GM18907 (cell line): Measurements from ENCODE around the gene SUMO4.

Experiments
- ATAC-seq: cut with Tn5 transposase; IDR thresholded peaks from one replicate; pipeline ENCODE4 v1.9.1; 2021; ENCODE audit warnings: mild to moderate bottlenecking, moderate library complexity; ENCODE audit not compliant: unreplicated experiment

The SUMO4 gene

DNA sequence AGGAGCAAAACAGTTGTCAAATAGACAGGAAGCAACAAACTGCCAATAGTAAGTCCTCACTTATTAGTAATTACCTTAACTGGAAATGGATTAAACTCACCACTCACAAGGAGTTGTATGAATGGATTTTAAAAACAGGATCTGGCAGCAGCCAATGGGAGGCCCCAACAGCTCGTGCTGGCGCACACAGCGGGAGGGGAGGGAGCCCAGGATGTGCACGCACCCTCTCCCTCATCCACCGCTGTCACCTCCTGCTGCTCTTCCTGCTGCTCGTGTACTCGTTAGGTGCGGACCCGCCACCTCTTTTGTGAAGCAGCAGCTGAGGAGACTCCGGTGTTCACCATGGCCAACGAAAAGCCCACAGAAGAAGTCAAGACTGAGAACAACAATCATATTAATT is at the start of gene SUMO4:
SUMO4 (plus strand) TSS at position 213 of the 400 bp plus-strand sequence; CDS start at position 343, 130 bp downstream.
- ATAC-seq, result no peak

DNA sequence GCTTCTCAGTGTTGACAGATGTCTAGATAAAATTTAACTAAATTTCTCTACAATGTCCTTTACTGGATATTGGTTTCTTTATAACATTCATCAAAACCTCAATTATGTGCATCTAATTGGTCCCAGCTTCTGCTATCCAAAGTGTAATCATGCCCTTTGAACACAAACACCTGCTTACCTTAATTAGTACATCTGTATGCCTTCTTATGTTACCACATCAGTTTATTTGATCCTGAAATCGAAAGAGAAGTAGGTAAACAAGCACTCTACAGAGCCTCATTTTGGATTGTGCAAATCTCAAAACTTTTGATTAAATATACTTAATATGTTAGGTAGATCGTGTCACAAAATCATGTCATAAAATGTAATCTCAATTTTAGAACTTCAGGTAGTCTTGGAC is 46.1 kb upstream of the SUMO4 start:
- no peak for ATAC-seq

DNA sequence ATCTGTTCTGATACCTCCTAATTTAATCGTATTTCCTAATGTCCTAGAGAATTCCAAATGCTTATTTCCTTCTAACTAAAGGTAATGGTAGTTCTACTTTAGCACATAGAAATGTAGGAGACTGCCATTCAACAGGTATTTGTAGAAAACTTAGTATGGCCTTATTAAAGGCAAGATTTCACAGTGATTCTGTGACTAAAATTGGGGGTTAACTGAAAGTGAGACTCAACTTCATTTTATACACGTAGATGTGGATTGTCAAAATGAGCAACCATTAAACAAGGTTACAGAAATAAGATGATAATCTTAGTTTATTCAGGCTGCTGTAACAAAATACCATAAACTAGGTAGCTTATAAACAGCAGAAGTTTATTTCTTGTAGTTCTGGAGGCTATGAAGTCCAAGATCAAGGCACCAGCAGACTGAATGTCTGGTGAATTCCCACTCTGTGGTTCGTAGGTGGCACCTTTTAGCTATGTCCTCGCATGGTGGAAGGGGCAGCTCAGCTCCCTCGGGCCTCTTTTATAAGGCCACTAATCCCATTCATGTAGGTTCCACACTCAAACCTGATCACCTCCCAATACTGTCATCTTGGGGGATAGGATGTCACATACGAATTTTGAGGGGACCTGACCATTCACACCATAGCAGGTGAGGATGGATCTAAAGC is 43.8 kb upstream of the SUMO4 start:
- no peak for ATAC-seq

DNA sequence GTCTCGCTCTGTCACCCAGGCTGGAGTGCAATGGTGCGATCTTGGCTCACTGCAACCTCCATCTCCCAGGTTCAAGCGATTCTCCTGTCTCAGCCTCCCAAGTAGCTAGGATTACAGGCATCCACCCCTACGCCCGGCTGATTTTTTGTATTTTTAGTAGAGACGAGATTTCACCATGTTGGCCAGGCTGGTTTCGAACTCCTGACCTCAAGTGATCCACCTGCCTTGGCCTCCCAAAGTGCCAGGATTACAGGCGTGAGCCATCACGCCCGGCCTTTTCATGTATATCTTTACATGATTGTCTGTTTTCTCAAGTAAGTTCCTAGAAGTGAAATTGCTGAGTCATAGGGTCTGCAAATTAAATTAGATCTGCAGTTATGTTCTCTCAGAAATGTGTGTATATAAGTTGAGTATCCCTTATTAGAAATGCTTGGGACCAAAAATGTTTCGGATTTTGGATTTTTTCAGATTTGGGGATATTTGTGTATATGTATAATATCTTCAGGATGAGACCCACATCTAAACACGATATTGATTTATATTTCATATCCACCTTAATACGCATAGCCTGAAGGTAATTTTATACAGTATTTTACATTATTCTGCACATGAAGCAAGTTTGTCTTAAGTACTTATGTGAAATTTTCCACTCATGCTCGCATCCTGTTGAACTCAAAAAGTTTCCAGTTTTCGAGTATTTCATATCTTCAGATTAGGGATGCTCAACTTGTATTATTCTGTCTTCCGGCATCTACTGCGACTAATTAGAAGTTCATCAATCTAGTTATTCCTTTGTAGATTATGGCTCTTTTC is 42.1 kb upstream of the SUMO4 start:
- ATAC-seq, result no peak

DNA sequence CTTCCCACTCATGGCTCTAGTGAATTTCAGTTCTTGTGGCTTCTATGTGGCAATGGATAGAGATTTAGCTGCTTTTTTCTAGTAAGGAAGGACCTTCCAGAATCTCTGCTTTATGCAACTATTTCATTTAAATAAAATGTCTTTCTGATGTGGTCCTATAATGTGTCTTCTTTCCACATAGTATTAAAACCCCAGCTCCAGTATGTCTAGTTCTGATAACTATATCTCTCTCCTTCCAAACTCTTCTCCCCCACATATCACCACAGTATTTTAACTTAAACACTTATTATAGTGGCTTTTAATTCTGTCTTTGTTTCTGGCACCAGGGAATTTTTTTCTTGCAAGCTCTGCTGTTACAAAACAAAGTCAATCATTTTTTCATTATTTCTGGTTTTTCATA is 40.6 kb upstream of the SUMO4 start:
- no peak for ATAC-seq

- no peak for ATAC-seq
These were observed 39.5 kb upstream of the SUMO4 start for GRCh38 chr6:149360536-149360935.

GRCh38 chr6:149362289-149362688 is 37.8 kb upstream of the SUMO4 start:
- ATAC-seq, result no peak

DNA sequence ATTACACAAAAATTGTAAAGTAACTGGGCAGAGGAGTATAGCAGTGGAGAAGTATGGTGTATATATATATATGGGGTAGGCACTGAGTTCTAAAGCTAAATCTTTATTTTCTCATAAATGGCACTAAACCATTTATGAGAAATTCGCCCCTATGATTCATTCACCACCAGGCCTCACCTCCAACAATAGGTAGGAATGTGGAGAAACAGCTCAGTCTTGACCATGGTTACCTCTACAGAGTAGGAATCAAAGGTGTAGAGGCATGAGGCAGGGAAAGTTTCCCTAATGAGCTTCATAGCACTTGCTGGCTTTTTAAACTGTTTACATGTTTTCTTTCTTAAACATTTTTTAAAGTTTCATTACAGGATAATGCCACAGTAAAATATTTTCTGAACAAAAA is 36.9 kb upstream of the SUMO4 start:
- ATAC-seq, result no peak

DNA sequence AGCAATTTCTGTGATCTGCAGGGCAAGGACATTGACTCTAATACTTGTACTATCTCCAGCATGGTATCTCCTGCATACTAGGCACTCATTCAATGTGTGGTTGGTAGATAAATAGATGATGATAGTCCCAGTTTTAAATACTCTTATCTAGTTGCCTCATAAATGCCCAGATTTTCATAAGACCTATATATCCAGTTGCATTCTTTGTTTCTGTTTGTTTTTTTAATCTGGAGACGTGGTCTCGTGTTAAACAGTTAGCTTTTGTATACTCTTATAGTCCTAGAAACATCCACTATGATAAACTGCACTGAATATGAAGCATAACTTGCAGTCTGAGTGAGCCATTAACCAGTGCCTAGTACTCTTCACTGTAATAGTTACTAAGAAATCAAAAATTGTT is 35.5 kb upstream of the SUMO4 start:
- ATAC-seq, result no peak

GRCh38 chr6:149365197-149365596 is 34.9 kb upstream of the SUMO4 start:
- no peak for ATAC-seq

- no peak for ATAC-seq
These were observed 33.7 kb upstream of the SUMO4 start for GRCh38 chr6:149366267-149366921.

GRCh38 chr6:149368065-149368464 is 32.0 kb upstream of the SUMO4 start:
- no peak for ATAC-seq

DNA sequence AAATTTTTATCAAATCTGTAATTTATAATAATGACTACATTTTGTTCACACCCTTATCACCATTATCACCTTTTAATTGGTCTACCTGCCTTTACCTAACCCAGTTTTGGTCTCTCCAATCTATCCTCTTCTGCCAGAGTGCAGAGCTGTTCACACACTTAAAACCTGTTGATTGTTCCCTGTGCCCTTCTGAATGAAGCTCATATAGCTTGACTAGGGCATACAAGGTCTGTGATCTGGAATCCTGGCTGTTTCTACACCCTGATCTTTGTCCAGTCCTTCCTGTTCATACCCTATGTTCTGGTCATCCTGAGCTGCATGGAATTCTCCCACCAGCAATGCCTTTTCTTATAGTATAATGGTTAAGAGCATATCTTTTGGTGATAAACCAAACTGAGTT is 28.9 kb upstream of the SUMO4 start:
- no peak for ATAC-seq

DNA sequence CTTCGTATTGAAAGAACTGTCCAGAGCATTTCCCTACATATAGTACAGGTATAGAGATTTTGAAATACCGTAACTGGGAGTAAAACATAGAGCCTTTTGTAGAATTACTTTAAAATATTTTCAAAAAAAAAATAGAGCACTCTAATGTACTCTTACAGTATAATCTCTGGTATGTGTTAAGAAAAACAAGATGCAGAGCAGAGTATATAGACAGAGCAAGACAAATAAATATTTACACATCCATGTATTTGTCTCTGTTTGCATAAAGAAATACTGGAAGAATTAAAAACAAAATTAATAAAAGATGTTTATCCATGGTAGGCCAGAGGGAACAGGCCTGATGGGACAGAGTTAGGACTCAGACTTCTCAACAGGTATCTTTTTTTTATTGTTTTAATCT is 28.0 kb upstream of the SUMO4 start:
- ATAC-seq, result no peak

DNA sequence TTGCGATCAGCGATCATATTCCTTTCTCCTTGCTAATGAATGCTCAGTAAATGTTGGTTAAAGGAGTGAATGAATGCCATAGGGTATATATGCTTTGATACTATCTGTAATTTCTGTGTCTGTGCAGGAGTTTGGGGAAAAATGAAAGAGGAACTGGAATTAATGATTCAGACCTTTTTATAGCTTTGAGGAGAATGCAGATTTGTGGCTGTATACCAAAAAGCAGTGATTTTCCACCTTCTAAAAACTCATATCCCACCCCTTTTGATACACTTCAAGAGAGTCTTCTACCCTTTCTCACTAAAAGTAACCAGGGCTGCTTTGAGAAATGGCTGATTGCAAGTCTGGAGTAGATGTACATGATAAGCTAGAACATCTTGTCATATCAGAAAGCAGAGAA is 26.6 kb upstream of the SUMO4 start:
- no peak for ATAC-seq

DNA sequence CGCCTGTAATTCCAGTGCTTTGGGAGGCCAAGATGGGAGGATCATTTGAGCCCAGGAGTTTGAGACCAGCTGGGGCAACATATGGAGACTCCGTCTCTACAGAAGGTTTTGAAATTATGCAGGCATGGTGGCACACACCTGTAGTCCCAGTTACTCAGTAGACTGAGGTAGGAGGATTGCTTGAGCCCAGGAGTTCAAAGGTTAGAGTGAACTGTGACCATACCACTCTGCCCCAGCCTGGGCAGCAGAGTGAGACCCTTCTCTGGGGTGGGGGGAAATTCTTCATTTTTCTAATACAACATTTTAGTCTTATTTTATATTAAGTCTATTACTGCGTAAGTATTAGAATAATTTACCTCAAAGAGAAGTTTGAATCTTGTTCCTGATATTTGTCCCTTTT is 20.1 kb upstream of the SUMO4 start:
- no peak for ATAC-seq

DNA sequence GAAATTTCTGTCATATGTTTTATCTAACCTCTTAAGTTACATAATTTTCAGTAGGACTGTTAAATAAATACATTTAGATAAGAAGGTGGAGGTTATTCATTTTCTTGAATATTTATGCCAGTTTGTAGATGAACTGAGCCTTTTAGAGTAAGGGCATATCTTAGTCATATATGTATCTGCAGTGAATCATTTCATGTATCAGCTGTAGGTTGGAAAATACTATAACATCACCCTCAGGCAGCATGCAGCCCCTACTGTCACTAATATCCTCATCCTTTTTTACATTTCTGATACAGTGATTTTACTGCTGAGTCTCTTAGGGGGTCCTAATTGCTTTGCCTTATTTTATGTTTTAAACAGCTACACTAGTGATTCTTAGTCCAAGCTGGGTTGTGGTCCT is 19.5 kb upstream of the SUMO4 start:
- no peak for ATAC-seq

DNA sequence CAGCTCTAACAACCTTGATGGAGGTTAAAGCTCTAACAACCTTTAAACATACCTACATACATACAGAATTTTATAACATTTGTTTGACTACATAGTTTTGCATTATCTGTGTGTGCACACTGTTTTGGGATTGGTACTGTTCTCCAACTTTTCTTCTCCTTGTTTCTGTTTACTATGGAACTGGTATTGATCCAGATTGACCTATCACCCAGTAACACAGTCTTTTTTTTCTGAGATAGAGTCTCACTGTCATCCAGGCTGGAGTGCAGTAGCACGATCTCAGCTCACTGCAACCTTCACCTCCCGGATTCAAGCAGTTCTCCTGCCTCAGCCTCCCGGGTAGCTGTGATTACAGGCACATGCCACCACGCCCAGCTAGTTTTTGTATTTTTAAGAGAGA is 16.7 kb upstream of the SUMO4 start:
- ATAC-seq, result no peak

- no peak for ATAC-seq
These were observed 15.6 kb upstream of the SUMO4 start for GRCh38 chr6:149384464-149384863.

- ATAC-seq, result no peak
These were observed 13.9 kb upstream of the SUMO4 start for GRCh38 chr6:149385998-149386646.

GRCh38 chr6:149387779-149388512 is 12.1 kb upstream of the SUMO4 start:
- ATAC-seq, result no peak
